K562 (cell line): ENCODE data around the gene PAQR7. TPM values are rescaled to one million over a fixed set of nuclear protein-coding genes. Genes with fewer than 3 reads are reported as not detected.

Experiments used
- ATAC-seq: fragments of 200-7000 bp; cut with Tn5 transposase; 3 replicates; pipeline ENCODE4 v1.9.1; 2020; ENCODE audit warnings: moderate library complexity
- BruUV-seq: library from RNA; stranded (reverse); fragments of 400-500 nt; replicated peaks from 2 replicates; lab custom pipeline; 2021; lab: Mats Ljungman, UMichigan
- CTCF ChIA-PET: fragments of 300-600 bp; formaldehyde crosslinking; extraction: SDS; loops from one replicate; lab custom pipeline; 2021; ENCODE audit warnings: low intra/inter-chr PET ratio; lab: Yijun Ruan, JAX
- POLR2A ChIA-PET: fragments of 300-600, 350-650 bp; sonication (Branson Sonifier 250); formaldehyde crosslinking; extraction: SDS; loops from one replicate; lab custom pipeline; 2021; ENCODE audit warnings: antibody characterized with exemption, inconsistent platforms; lab: Yijun Ruan, JAX
- DNase-seq, 4 experiments: peaks; one replicate each; pipeline versions ENCODE4 v3.0.0 to v3.0.0-alpha.2; 2011 to 2018; ENCODE audit warnings: low spot score in 3 of 4, mixed read lengths in 3 of 4; ENCODE audit errors: extremely low read depth in 1 of 4
- FAIRE-seq: peaks from 2 replicates; lab custom pipeline; 2011; peaks lifted over from hg19 to GRCh38; lab: Jason Lieb, UNC
- H2AFZ ChIP-seq: 2 replicates; pipeline ENCODE4 v1.6.0; 2011; ENCODE audit warnings: low read depth, low read length, control low read depth, inconsistent platforms
- H3K27ac ChIP-seq: fragments of 200-600 bp; 3 replicates; pipeline ENCODE4 v1.8.0; 2011; ENCODE audit warnings: low read depth, mild to moderate bottlenecking, control low read depth, inconsistent platforms, low read length, moderate library complexity, mixed read lengths; ENCODE audit errors: extremely low read depth
- H3K27me3 ChIP-seq, 2 experiments: fragments of 300-600 bp in 1 of 2; 2 replicates in 1 of 2; 3 replicates in 1 of 2; pipeline versions ENCODE4 v1.6.0 to v1.8.0; 2011; ENCODE audit warnings: inconsistent platforms in 2 of 2, low read length in 2 of 2, mild to moderate bottlenecking in 1 of 2, mixed read lengths in 1 of 2, moderate library complexity in 1 of 2; ENCODE audit not compliant: control insufficient read depth in 2 of 2, insufficient read depth in 2 of 2
- H3K36me3 ChIP-seq: fragments of 300-600 bp; 3 replicates; pipeline ENCODE4 v1.8.0; 2011; ENCODE audit warnings: mild to moderate bottlenecking, low read length, inconsistent platforms; ENCODE audit not compliant: control insufficient read depth, insufficient read depth
- H3K4me1 ChIP-seq, 2 experiments: fragments of 200-600 bp in 1 of 2; replicated peaks in 1 of 2; 2 replicates in 1 of 2; 3 replicates in 1 of 2; pipeline versions ENCODE4 v1.5.1 to v1.8.0; 2011; ENCODE audit warnings: inconsistent platforms in 2 of 2, low read length in 2 of 2, mild to moderate bottlenecking in 1 of 2, mixed read lengths in 1 of 2, moderate library complexity in 1 of 2; ENCODE audit not compliant: control insufficient read depth in 2 of 2, insufficient read depth in 2 of 2
- H3K4me2 ChIP-seq: 2 replicates; pipeline ENCODE4 v1.6.1; 2011; ENCODE audit warnings: low read length, control low read depth, inconsistent platforms, mixed read lengths; ENCODE audit not compliant: insufficient read depth
- H3K4me3 ChIP-seq: fragments of 200-600 bp; sonication (generic), shearing (Covaris generic); 2 replicates; pipeline ENCODE4 v1.5.1; 2016; ENCODE audit warnings: control low read depth, inconsistent platforms
- H3K79me2 ChIP-seq: fragments of 200-600 bp; 3 replicates; pipeline ENCODE4 v1.8.0; 2011; ENCODE audit warnings: low read length, inconsistent platforms; ENCODE audit not compliant: control insufficient read depth, insufficient read depth
- H3K9ac ChIP-seq, 2 experiments: 2 replicates each; pipeline versions ENCODE4 v1.6.0 to v1.6.1; 2011; ENCODE audit warnings: low read depth in 2 of 2, low read length in 2 of 2, control low read depth in 1 of 2, inconsistent platforms in 1 of 2, mild to moderate bottlenecking in 1 of 2, mixed read lengths in 1 of 2; ENCODE audit not compliant: insufficient read depth in 1 of 2
- H3K9me1 ChIP-seq: one replicate; pipeline ENCODE4 v1.6.0; 2011; ENCODE audit warnings: inconsistent platforms, mild to moderate bottlenecking, low read length, moderate library complexity; ENCODE audit not compliant: control insufficient read depth, insufficient read depth
- H3K9me3 ChIP-seq: replicated peaks from 2 replicates; pipeline ENCODE4 v1.5.1; 2011; ENCODE audit warnings: low read depth, low read length, inconsistent platforms; ENCODE audit not compliant: control insufficient read depth, insufficient read depth
- H4K20me1 ChIP-seq: replicated peaks from 2 replicates; pipeline ENCODE4 v1.6.1; 2011; ENCODE audit warnings: low read length, inconsistent platforms, mixed read lengths; ENCODE audit not compliant: control insufficient read depth, insufficient read depth
- E2F6 ChIP-seq, 2 experiments: IDR thresholded peaks; 2 replicates each; pipeline ENCODE4 v1.6.1; 2011; ENCODE audit warnings: borderline replicate concordance in 1 of 2, control low read depth in 1 of 2, low read depth in 1 of 2, low read length in 1 of 2, mild to moderate bottlenecking in 1 of 2, mixed read lengths in 1 of 2, moderate library complexity in 1 of 2; ENCODE audit not compliant: insufficient read depth in 1 of 2, insufficient read length in 1 of 2, poor library complexity in 1 of 2, severe bottlenecking in 1 of 2; ENCODE audit errors: extremely low read depth in 1 of 2
- HDGF ChIP-seq: fragments of 450-650 bp; IDR thresholded peaks from 2 replicates; pipeline ENCODE4 v1.6.1; 2016
- HINFP ChIP-seq: fragments of 450-650 bp; conservative IDR thresholded peaks from 2 replicates; pipeline ENCODE4 v1.6.1; 2016; ENCODE audit warnings: missing genetic modification characterization, low read depth, mild to moderate bottlenecking, control low read depth, missing compliant biosample characterization
- IRF9 ChIP-seq: fragments of 450-650 bp; IDR thresholded peaks from 2 replicates; pipeline ENCODE4 v1.6.1; 2016; ENCODE audit warnings: missing biosample characterization, missing genetic modification characterization
- POLR2AphosphoS5 ChIP-seq: IDR thresholded peaks from 2 replicates; pipeline ENCODE4 v1.6.1; 2011; ENCODE audit warnings: mild to moderate bottlenecking, low read depth, low read length, moderate library complexity; ENCODE audit not compliant: control insufficient read depth, insufficient read depth
- POLR2G ChIP-seq: fragments of 200-400 bp; formaldehyde crosslinking; IDR thresholded peaks from 2 replicates; pipeline ENCODE4 v1.6.1; 2017; ENCODE audit warnings: low read depth, mild to moderate bottlenecking, antibody characterized with exemption, low read length, moderate library complexity
- PPARD ChIP-seq: fragments of 250-450 bp; sonication (Bioruptor Pico); IDR thresholded peaks from 2 replicates; pipeline ENCODE4 v1.8.0; 2022; ENCODE audit warnings: inconsistent platforms, mild to moderate bottlenecking, moderate library complexity
- PRDM10 ChIP-seq: fragments of 450-650 bp; IDR thresholded peaks from 2 replicates; pipeline ENCODE4 v1.6.1; 2018; ENCODE audit not compliant: partially characterized antibody
- THRAP3 ChIP-seq: fragments of 450-650 bp; IDR thresholded peaks from 2 replicates; pipeline ENCODE4 v1.6.1; 2016; ENCODE audit warnings: mild to moderate bottlenecking, inconsistent platforms, borderline replicate concordance
- YY1 ChIP-seq, 3 experiments: IDR thresholded peaks; 2 replicates each; pipeline ENCODE4 v1.6.1; 2011; ENCODE audit warnings: low read length in 2 of 3, mild to moderate bottlenecking in 2 of 3, moderate library complexity in 2 of 3, borderline replicate concordance in 1 of 3, control low read depth in 1 of 3, low read depth in 1 of 3; ENCODE audit not compliant: insufficient read depth in 3 of 3, insufficient replicate concordance in 2 of 3, control insufficient read depth in 1 of 3, insufficient read length in 1 of 3; ENCODE audit errors: extremely low read depth in 1 of 3
- ZNF384 ChIP-seq: IDR thresholded peaks from 2 replicates; pipeline ENCODE4 v1.6.1; 2012; ENCODE audit warnings: low read depth, low read length, improper control_type of control experiment
- ZNF699 ChIP-seq: fragments of 250-450 bp; sonication (Bioruptor Pico); IDR thresholded peaks from 2 replicates; pipeline ENCODE4 v1.8.0; 2021; ENCODE audit warnings: mild to moderate bottlenecking, moderate library complexity; ENCODE audit not compliant: insufficient replicate concordance
- WGBS: fragments of 100-300 bp; shearing (Covaris generic); methylation state at CpG from one replicate; pipeline ENCODE4 v1.1.6; 2016; ENCODE audit warnings: low coverage, mixed read lengths; ENCODE audit not compliant: insufficient coverage; ENCODE audit errors: missing lambda C conversion rate; 5-methylcytosine and 5-hydroxymethylcytosine counted together
- in situ Hi-C: fragments of 300-500 bp; cut with MboI; formaldehyde crosslinking; loops from 4 replicates; pipeline ENCODE4 v1.15.0; 2018; ENCODE audit warnings: inconsistent platforms, mixed read lengths
- intact Hi-C: fragments of 100-400 bp; cut with micrococcal nuclease; formaldehyde crosslinking; loops from 2 replicates; pipeline ENCODE4 v1.14.2; 2022
- polyA plus RNA-seq, 8 experiments: library from polyadenylated mRNA; depleted of rRNA in 4 of 8; stranded (reverse) in 5 of 8; unstranded in 3 of 8; fragments of >200 nt; fragmentation: Nextera tagmentation in 2 of 8; fragmentation: Illumina TruSeq in 1 of 8; extraction: Ambion mirVana in 2 of 8; extraction: Trizol in 1 of 8; gene quantifications; 2 replicates each; pipeline versions ENCODE4 v1.2.1 to v1.2.3, GENCODE V29; 2011 to 2014; ENCODE audit warnings: inconsistent platforms in 1 of 8, missing spikeins in 1 of 8
- total RNA-seq, 7 experiments: library from RNA; depleted of rRNA in 6 of 7; stranded (reverse); fragments of >200 nt in 6 of 7; fragmentation: Illumina TruSeq in 2 of 7; extraction: Trizol in 2 of 7; gene quantifications; 2 replicates each; pipeline versions ENCODE4 v1.2.1 to v1.2.3, GENCODE V29; 2011 to 2021; ENCODE audit warnings: low replicate concordance in 1 of 7

The PAQR7 gene
- total and polyA plus RNA-seq, 9 of the 15 experiments (the other 6 are each of a cell fraction or from before 2014, with no cell fraction given): 1.1 to 5.2 (median 2.6) TPM

GRCh38 chr1:25818569-25818968 lies 56.9 kb downstream of the PAQR7 start:
- WGBS: 12% methylated on average over 6 of the region's 6 CpGs
- H4K20me1 ChIP-seq: peaks cover 16% of the 10 kb centered on the region
- peak overlapping the region; percentile 67 for H3K4me3 ChIP-seq
- H3K27me3 ChIP-seq: no peaks in the 10 kb centered on the region
- no peaks in the 10 kb centered on the region for H3K9me1 ChIP-seq
- peak overlapping the region; percentile 91 for H3K27ac ChIP-seq
- peak overlapping the region; percentile 90 for H2AFZ ChIP-seq
- no peaks in the 10 kb centered on the region for H3K9me3 ChIP-seq
- ATAC-seq (no peak), FAIRE-seq (no peak), DNase-seq (no peak)
- POLR2A ChIA-PET: interaction anchor here (0.6 to 6.2 kb wide), 9 partner anchors 11 to 288 kb away, joined by 3 to 56 read pairs (median 3); no protein-coding TSS in a partner anchor
- peaks cover 17% of the 10 kb centered on the region for H3K36me3 ChIP-seq
- no TSS peak for BruUV-seq
- H3K4me2 ChIP-seq: peak overlapping the region; percentile 89
- in situ Hi-C loops: loop anchor here (10.0 kb wide), 1 partner anchor 414 kb away; no protein-coding TSS in a partner anchor
- H3K79me2 ChIP-seq: peaks cover 52% of the 10 kb centered on the region
- intact Hi-C loops: no loop called here
- peak overlapping the region; percentile 92 to 99; a peak in 3 of 4 replicates for H3K9ac ChIP-seq
- H3K4me1 ChIP-seq: peaks cover 37 to 62% of the 10 kb centered on the region in 2 experiments
- CTCF ChIA-PET: no interaction called here
- TF ChIP-seq HDGF: no peak
- TF ChIP-seq PRDM10: peak; percentile 4
- TF ChIP-seq THRAP3: 0 out of 2 replicates have a peak, but pooled peaks have one; percentile 2
- TF ChIP-seq POLR2G: peak; percentile 6; the same call in 1 of the 2 replicates
- no peak for TF ChIP-seq IRF9 (tag)
- TF ChIP-seq PPARD (CRISPR knock-in tag): no peak
- TF ChIP-seq HINFP (tag): no peak
- peak in 1 of 3 experiments; percentile 7 for TF ChIP-seq YY1 (IDR thresholded peaks at IDR 0.05; ENCODE audit: borderline replicate concordance in 1 of 3, control insufficient read depth in 1 of 3, extremely low read depth in 1 of 3, insufficient read depth in 3 of 3, insufficient read length in 1 of 3, insufficient replicate concordance in 2 of 3, low read depth in 1 of 3, low read length in 2 of 3)
- no peak for TF ChIP-seq ZNF699 (CRISPR knock-in tag)
- no peak for TF ChIP-seq ZNF384
- peak in 1 of 2 experiments; percentile 0 for TF ChIP-seq E2F6 (IDR thresholded peaks at IDR 0.05; ENCODE audit: borderline replicate concordance in 1 of 2, extremely low read depth in 1 of 2, insufficient read depth in 1 of 2, insufficient read length in 1 of 2, low read depth in 1 of 2, low read length in 1 of 2, poor library complexity in 1 of 2, severe bottlenecking in 1 of 2)
- no peak for TF ChIP-seq POLR2AphosphoS5
